IMR-90 (cell line): ENCODE results near the gene OGT. TPM values are rescaled to one million over a fixed set of nuclear protein-coding genes. Genes with fewer than 3 reads are reported as not detected.

ENCODE experiments used
- ATAC-seq: fragments of 200-7000 bp; cut with Tn5 transposase; 2 replicates; pipeline ENCODE4 v1.9.1; 2020; ENCODE audit warnings: low read depth, mild to moderate bottlenecking, moderate library complexity
- BruUV-seq: library from RNA; stranded (reverse); fragments of 400-500 nt; replicated peaks from 2 replicates; lab custom pipeline; 2021; lab: Mats Ljungman, UMichigan
- CTCF ChIA-PET: fragments of 300-600 bp; formaldehyde crosslinking; extraction: SDS; loops from one replicate; lab custom pipeline; 2021; ENCODE audit warnings: antibody characterized with exemption; lab: Yijun Ruan, JAX
- POLR2A ChIA-PET: fragments of 300-600 bp; sonication (Branson Sonifier 250); formaldehyde crosslinking; loops from one replicate; lab custom pipeline; 2022; ENCODE audit warnings: antibody characterized with exemption; ENCODE audit not compliant: unreplicated experiment; lab: Charles Lee
- DNase-seq: peaks from one replicate; pipeline ENCODE4 v3.0.0; 2013
- H2AFZ ChIP-seq: replicated peaks from 2 replicates; pipeline ENCODE3; 2013; ENCODE audit warnings: low read length, mild to moderate bottlenecking; ENCODE audit not compliant: poor library complexity
- H2AK5ac ChIP-seq: 2 replicates; pipeline ENCODE4 v1.6.1; 2013; ENCODE audit warnings: low read depth, low read length, inconsistent platforms
- H2AK9ac ChIP-seq: replicated peaks from 2 replicates; pipeline ENCODE3; 2013; ENCODE audit warnings: mild to moderate bottlenecking, low read depth, low read length, moderate library complexity; ENCODE audit not compliant: poor library complexity
- H2BK120ac ChIP-seq: 2 replicates; pipeline ENCODE4 v1.6.1; 2013; ENCODE audit warnings: low read depth, low read length, inconsistent platforms
- H2BK15ac ChIP-seq: 3 replicates; pipeline ENCODE4 v1.6.1; 2013; ENCODE audit warnings: low read depth, low read length, inconsistent platforms
- H2BK20ac ChIP-seq: 2 replicates; pipeline ENCODE4 v1.6.1; 2013; ENCODE audit warnings: low read depth, mild to moderate bottlenecking, inconsistent platforms, low read length, moderate library complexity
- H2BK5ac ChIP-seq: 2 replicates; pipeline ENCODE4 v1.6.1; 2013; ENCODE audit warnings: mild to moderate bottlenecking, low read depth, low read length, inconsistent platforms; ENCODE audit not compliant: poor library complexity, severe bottlenecking
- H3K14ac ChIP-seq: replicated peaks from 2 replicates; pipeline ENCODE4 v1.6.1; 2013; ENCODE audit warnings: low read depth, low read length, inconsistent platforms
- H3K18ac ChIP-seq: 2 replicates; pipeline ENCODE4 v1.6.1; 2013; ENCODE audit warnings: low read depth, low read length, control low read depth
- H3K23ac ChIP-seq: 2 replicates; pipeline ENCODE4 v1.6.1; 2013; ENCODE audit warnings: low read depth, low read length, inconsistent platforms
- H3K27ac ChIP-seq: 2 replicates; pipeline ENCODE4 v1.5.1; 2013; ENCODE audit warnings: mild to moderate bottlenecking, control low read depth, low read length; ENCODE audit not compliant: insufficient read depth
- H3K27me3 ChIP-seq: 2 replicates; pipeline ENCODE4 v1.6.1; 2013; ENCODE audit warnings: low read length; ENCODE audit not compliant: control insufficient read depth, insufficient read depth
- H3K36me3 ChIP-seq: 2 replicates; pipeline ENCODE4 v1.6.1; 2013; ENCODE audit warnings: low read length, mixed read lengths; ENCODE audit not compliant: control insufficient read depth, insufficient read depth
- H3K4ac ChIP-seq: 2 replicates; pipeline ENCODE4 v1.6.1; 2013; ENCODE audit warnings: low read depth, low read length, inconsistent platforms
- H3K4me1 ChIP-seq: 2 replicates; pipeline ENCODE4 v1.6.1; 2013; ENCODE audit warnings: low read length, mixed read lengths; ENCODE audit not compliant: control insufficient read depth, insufficient read depth
- H3K4me2 ChIP-seq: 2 replicates; pipeline ENCODE4 v1.6.1; 2013; ENCODE audit warnings: low read depth, mild to moderate bottlenecking, control low read depth, low read length, moderate library complexity
- H3K4me3 ChIP-seq: 2 replicates; pipeline ENCODE4 v1.5.1; 2013; ENCODE audit warnings: low read depth, mild to moderate bottlenecking, control low read depth, low read length, moderate library complexity; ENCODE audit not compliant: insufficient read depth
- H3K56ac ChIP-seq: 2 replicates; pipeline ENCODE4 v1.6.1; 2013; ENCODE audit warnings: low read length, inconsistent platforms; ENCODE audit not compliant: insufficient read depth; ENCODE audit errors: extremely low read depth
- H3K79me1 ChIP-seq, 2 experiments: 2 replicates each; pipeline ENCODE4 v1.6.1; 2013; ENCODE audit warnings: low read length in 2 of 2, inconsistent platforms in 1 of 2, low read depth in 1 of 2
- H3K9ac ChIP-seq: 2 replicates; pipeline ENCODE4 v1.6.1; 2013; ENCODE audit warnings: low read depth, low read length, control low read depth
- H3K9me1 ChIP-seq: 2 replicates; pipeline ENCODE4 v1.6.1; 2013; ENCODE audit warnings: low read length, inconsistent platforms; ENCODE audit not compliant: insufficient read depth
- H3K9me3 ChIP-seq: 2 replicates; pipeline ENCODE4 v1.6.1; 2013; ENCODE audit warnings: low read length; ENCODE audit not compliant: control insufficient read depth, insufficient read depth
- H4K20me1 ChIP-seq: 2 replicates; pipeline ENCODE4 v1.6.1; 2013; ENCODE audit warnings: low read length, inconsistent platforms; ENCODE audit not compliant: insufficient read depth
- H4K5ac ChIP-seq: 2 replicates; pipeline ENCODE4 v1.6.1; 2013; ENCODE audit warnings: mild to moderate bottlenecking, low read depth, low read length, control low read depth
- H4K8ac ChIP-seq, 2 experiments: 2 replicates each; pipeline ENCODE4 v1.6.1; 2013; ENCODE audit warnings: low read depth in 2 of 2, low read length in 2 of 2, control low read depth in 1 of 2, inconsistent platforms in 1 of 2
- H4K91ac ChIP-seq: 2 replicates; pipeline ENCODE4 v1.6.1; 2013; ENCODE audit warnings: low read depth, low read length, inconsistent platforms; ENCODE audit not compliant: insufficient read depth
- BHLHE40 ChIP-seq: fragments of 150-350 bp; IDR thresholded peaks from 2 replicates; pipeline ENCODE4 v1.6.1; 2016; ENCODE audit warnings: mild to moderate bottlenecking, low read depth, low read length
- CEBPB ChIP-seq: IDR thresholded peaks from 2 replicates; pipeline ENCODE4 v1.6.1; 2012; ENCODE audit warnings: low read depth, low read length, improper control_type of control experiment
- CHD1 ChIP-seq: IDR thresholded peaks from 2 replicates; pipeline ENCODE4 v1.6.1; 2012; ENCODE audit warnings: low read depth, low read length, improper control_type of control experiment
- CTCF ChIP-seq: conservative IDR thresholded peaks from 2 replicates; pipeline ENCODE4 v1.5.1; 2012; ENCODE audit warnings: mild to moderate bottlenecking, low read depth, low read length, improper control_type of control experiment
- ELK1 ChIP-seq: fragments of 150-350 bp; IDR thresholded peaks from 2 replicates; pipeline ENCODE4 v1.6.1; 2016; ENCODE audit warnings: low read depth, mild to moderate bottlenecking, low read length, moderate library complexity, borderline replicate concordance
- FOS ChIP-seq: fragments of 150-350 bp; IDR thresholded peaks from 2 replicates; pipeline ENCODE4 v1.6.1; 2016; ENCODE audit warnings: low read depth, low read length
- MAFK ChIP-seq: IDR thresholded peaks from 2 replicates; pipeline ENCODE4 v1.6.1; 2012; ENCODE audit warnings: low read depth, low read length, improper control_type of control experiment
- MAZ ChIP-seq: IDR thresholded peaks from 2 replicates; pipeline ENCODE4 v1.6.1; 2012; ENCODE audit warnings: low read depth, mild to moderate bottlenecking, low read length, improper control_type of control experiment, moderate library complexity, borderline replicate concordance
- MXI1 ChIP-seq: IDR thresholded peaks from 2 replicates; pipeline ENCODE4 v1.6.1; 2012; ENCODE audit warnings: low read depth, mild to moderate bottlenecking, low read length, moderate library complexity, borderline replicate concordance
- NFE2L2 ChIP-seq: fragments of 150-350 bp; IDR thresholded peaks from 2 replicates; pipeline ENCODE4 v1.6.1; 2016; ENCODE audit warnings: low read depth, mild to moderate bottlenecking, low read length
- POLR2A ChIP-seq: IDR thresholded peaks from 2 replicates; pipeline ENCODE4 v1.6.1; 2012; ENCODE audit warnings: mild to moderate bottlenecking, low read depth, low read length
- RAD21 ChIP-seq: IDR thresholded peaks from 2 replicates; pipeline ENCODE4 v1.6.1; 2012; ENCODE audit warnings: low read length, improper control_type of control experiment
- RCOR1 ChIP-seq: IDR thresholded peaks from 2 replicates; pipeline ENCODE4 v1.6.1; 2012; ENCODE audit warnings: mild to moderate bottlenecking, low read length, improper control_type of control experiment; ENCODE audit not compliant: insufficient replicate concordance
- RFX5 ChIP-seq: IDR thresholded peaks from 2 replicates; pipeline ENCODE4 v1.8.0; 2012; ENCODE audit warnings: low read depth, mild to moderate bottlenecking, low read length, moderate library complexity
- SMC3 ChIP-seq: fragments of 150-350 bp; IDR thresholded peaks from 2 replicates; pipeline ENCODE4 v1.6.1; 2016; ENCODE audit warnings: low read depth, mild to moderate bottlenecking, antibody characterized with exemption, low read length, moderate library complexity
- USF2 ChIP-seq: fragments of 150-350 bp; IDR thresholded peaks from 2 replicates; pipeline ENCODE4 v1.6.1; 2017; ENCODE audit warnings: mild to moderate bottlenecking, antibody characterized with exemption, low read length, low read depth
- whole genome bisulfite sequencing, 2 experiments: methylation state at CpG; one replicate each; pipeline versions ENCODE4 v1.1.5 to v1.1.7; 2013; ENCODE audit warnings: missing lambda C conversion rate in 2 of 2; ENCODE audit not compliant: insufficient read length in 1 of 2; ENCODE audit errors: extremely low coverage in 2 of 2; 5-methylcytosine and 5-hydroxymethylcytosine counted together
- dilution Hi-C: fragments of 300-500 bp; cut with HindIII; formaldehyde crosslinking; loops from one replicate; pipeline ENCODE4 v1.14.3; 2018; ENCODE audit warnings: low sequenced_read_pairs; ENCODE audit not compliant: unreplicated experiment
- in situ Hi-C: fragments of 300-500 bp; cut with MboI; formaldehyde crosslinking; loops from 3 replicates; pipeline ENCODE4 v1.14.3; 2019; ENCODE audit warnings: low sequenced_read_pairs, inconsistent platforms, mixed read lengths
- intact Hi-C: fragments of 100-400 bp; cut with micrococcal nuclease; formaldehyde crosslinking; loops from 2 replicates; pipeline ENCODE4 v1.10.0; 2022
- polyA plus RNA-seq, 3 experiments: library from polyadenylated mRNA; depleted of rRNA; stranded (reverse); fragments of >200 nt; gene quantifications; 2 replicates each; pipeline ENCODE4 v1.2.3, GENCODE V29; 2012; ENCODE audit warnings: low replicate concordance in 1 of 3
- total RNA-seq: library from RNA; depleted of rRNA; stranded (reverse); fragments of >200 nt; gene quantifications from 2 replicates; pipeline ENCODE4 v1.2.3, GENCODE V29; 2012

OGT gene
- total and polyA plus RNA-seq, 2 of the 4 experiments (the other 2 are of a cell fraction) = 80.7 to 113 TPM

GRCh38 chrX:71615056-71615455 lies 82.2 kb downstream of the OGT start:
- Histone ChIP-seq H3K4me1 (no peaks in the 10 kb centered on the region), H3K9me1 (no peaks in the 10 kb centered on the region), H3K4me3 (no peak overlapping the region), H2AK5ac (no peak overlapping the region), H3K23ac (no peak overlapping the region), H2AK9ac (no peak overlapping the region), H4K20me1 (no peaks in the 10 kb centered on the region), H2BK15ac (no peak overlapping the region), H3K4me2 (no peak overlapping the region), H2BK120ac (no peak overlapping the region), H2BK20ac (no peak overlapping the region), H3K9me3 (no peaks in the 10 kb centered on the region; the same call in 1 of the 2 replicates), H3K18ac (no peak overlapping the region), H2AFZ (no peak overlapping the region), H3K36me3 (peaks cover 13% of the 10 kb centered on the region), H4K5ac (no peak overlapping the region), H4K8ac (no peak overlapping the region), H2BK5ac (no peak overlapping the region), H3K9ac (no peak overlapping the region), H3K27ac (no peak overlapping the region), H3K4ac (no peak overlapping the region), H3K56ac (no peak overlapping the region), H3K27me3 (peaks cover 4% of the 10 kb centered on the region; the same call in 1 of the 2 replicates), H3K79me1 (no peaks in the 10 kb centered on the region), H4K91ac (no peak overlapping the region), H3K14ac (no peak overlapping the region)
- WGBS, 2 experiments = 87% methylated on average over 3 of the region's 4 CpGs; no CpG with 5 or more reads in 1 of the 2 experiments
- ChIA-PET POLR2A (no interaction called here), CTCF (no interaction called here)
- DNase-seq (no peak), ATAC-seq (no peak)
- intact Hi-C loops (no loop called here), in situ Hi-C loops (no loop called here), dilution Hi-C loops (no loop called here)
- BruUV-seq = no TSS peak
- TF ChIP-seq USF2 (no peak), CHD1 (no peak), BHLHE40 (no peak), POLR2A (no peak), MXI1 (no peak), CEBPB (no peak), SMC3 (no peak), MAFK (no peak), CTCF (no peak), FOS (no peak), ELK1 (no peak), RCOR1 (no peak), RFX5 (no peak), MAZ (no peak), NFE2L2 (no peak), RAD21 (no peak)
